Omental fat pad (tissue), 4 donors: Measurements from ENCODE around the gene MAP3K15. TPM values are rescaled to one million over a fixed set of nuclear protein-coding genes. Genes with fewer than 3 reads are reported as not detected.

ENCODE experiments used
- ATAC-seq: fragments of 150-250 bp; one replicate; pipeline ENCODE4 v1.9.1; 2016; ENCODE audit warnings: mild to moderate bottlenecking, moderate library complexity; ENCODE audit not compliant: low FRiP score
- DNase-seq: peaks from one replicate; pipeline ENCODE4 v3.0.0-alpha.2; 2019; ENCODE audit warnings: low spot score
- CTCF ChIP-seq, 3 donors: fragments of 450-650 bp; IDR thresholded peaks; one replicate each; pipeline ENCODE4 v1.5.1; 2016 to 2017; ENCODE audit warnings: antibody characterized with exemption in 3 of 3, mild to moderate bottlenecking in 3 of 3, moderate library complexity in 2 of 3
- total RNA-seq, 4 donors: library from RNA; depleted of rRNA; stranded (reverse); fragments of >200 nt; gene quantifications; one replicate each; pipeline ENCODE4 v1.1.0, GENCODE V29; 2016

The MAP3K15 gene
- total RNA-seq, 4 donors from 2014 or later: 0.24 to 0.37 (median 0.25) TPM; not detected in 1

- TF ChIP-seq CTCF (IDR thresholded peaks at IDR 0.05): no peak
- no peak for DNase-seq
- ATAC-seq: no peak
Measured at GRCh38 chrX:19539665-19540064, 24.4 kb upstream of the MAP3K15 start.

- ATAC-seq: no peak
- no peak for DNase-seq
- no peak for TF ChIP-seq CTCF (IDR thresholded peaks at IDR 0.05)
Measured at GRCh38 chrX:19535476-19535875, 20.2 kb upstream of the MAP3K15 start.

GRCh38 chrX:19532709-19533108 lies 17.4 kb upstream of the MAP3K15 start:
- DNase-seq (no peak), ATAC-seq (no peak)
- TF ChIP-seq CTCF (IDR thresholded peaks at IDR 0.05): no peak

GRCh38 chrX:19517965-19518364 lies 2.7 kb upstream of the MAP3K15 start:
- TF ChIP-seq CTCF (IDR thresholded peaks at IDR 0.05): no peak
- DNase-seq (no peak), ATAC-seq (no peak)

- TF ChIP-seq CTCF (IDR thresholded peaks at IDR 0.05): no peak
- ATAC-seq: no peak
- no peak for DNase-seq
Measured at GRCh38 chrX:19515615-19516105, 352 bp upstream of the MAP3K15 start.

- no peak for TF ChIP-seq CTCF (IDR thresholded peaks at IDR 0.05)
- DNase-seq: no peak
- no peak for ATAC-seq
Measured at GRCh38 chrX:19513383-19513782, 1.9 kb downstream of the MAP3K15 start.

GRCh38 chrX:19512961-19513360 lies 2.3 kb downstream of the MAP3K15 start:
- DNase-seq: no peak
- no peak for ATAC-seq
- TF ChIP-seq CTCF (IDR thresholded peaks at IDR 0.05): no peak
